Glomerular visceral epithelial cell (primary cell): ENCODE data around the gene UNC5C.
A peak's percentile ranks its signal among the peaks of the same experiment; 100 is the strongest.

ENCODE experiments used
- DNase-seq: peaks from one replicate; pipeline ENCODE4 v3.0.0-alpha.2; 2016; ENCODE audit errors: extremely low spot score

Gene UNC5C

DNA sequence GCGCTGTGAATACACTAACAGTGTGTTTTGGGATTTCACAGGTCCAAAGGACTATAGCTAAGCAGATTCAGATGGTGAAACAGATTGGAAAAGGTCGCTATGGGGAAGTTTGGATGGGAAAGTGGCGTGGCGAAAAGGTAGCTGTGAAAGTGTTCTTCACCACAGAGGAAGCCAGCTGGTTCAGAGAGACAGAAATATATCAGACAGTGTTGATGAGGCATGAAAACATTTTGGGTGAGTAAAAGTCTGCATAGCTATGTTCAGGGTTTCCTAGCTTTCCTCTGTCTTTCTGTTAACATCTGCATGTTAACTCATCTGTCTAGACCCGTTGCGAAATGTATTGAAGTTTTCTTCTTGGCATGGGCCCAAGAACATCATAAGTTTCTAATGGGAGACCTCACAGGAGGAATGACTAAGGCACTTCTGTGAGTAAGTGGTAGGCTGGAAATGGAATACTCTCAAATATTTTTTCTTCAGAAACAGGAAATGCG is 418.9 kb downstream of the UNC5C start:
- peak; percentile 98 for DNase-seq

DNA sequence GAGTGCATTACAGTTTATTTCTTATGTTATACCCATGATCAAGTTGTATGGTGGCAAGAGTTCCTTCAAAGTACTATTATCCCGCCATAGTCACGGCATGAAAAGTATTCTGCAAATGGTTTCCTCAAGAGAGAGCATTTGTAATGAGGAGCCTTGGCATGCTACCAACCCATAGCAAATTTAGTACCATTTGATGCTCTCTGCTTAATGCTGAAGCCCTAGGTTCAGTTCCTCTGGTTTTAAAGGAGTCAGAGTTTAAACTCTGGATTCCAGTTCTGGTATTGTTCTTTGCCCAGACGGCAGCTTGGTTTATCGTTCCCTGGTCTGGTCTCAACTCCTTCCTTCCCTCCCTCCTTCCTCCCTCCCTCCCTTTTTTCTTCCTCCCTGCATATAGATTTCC is 419.7 kb downstream of the UNC5C start:
- DNase-seq: no peak

DNA sequence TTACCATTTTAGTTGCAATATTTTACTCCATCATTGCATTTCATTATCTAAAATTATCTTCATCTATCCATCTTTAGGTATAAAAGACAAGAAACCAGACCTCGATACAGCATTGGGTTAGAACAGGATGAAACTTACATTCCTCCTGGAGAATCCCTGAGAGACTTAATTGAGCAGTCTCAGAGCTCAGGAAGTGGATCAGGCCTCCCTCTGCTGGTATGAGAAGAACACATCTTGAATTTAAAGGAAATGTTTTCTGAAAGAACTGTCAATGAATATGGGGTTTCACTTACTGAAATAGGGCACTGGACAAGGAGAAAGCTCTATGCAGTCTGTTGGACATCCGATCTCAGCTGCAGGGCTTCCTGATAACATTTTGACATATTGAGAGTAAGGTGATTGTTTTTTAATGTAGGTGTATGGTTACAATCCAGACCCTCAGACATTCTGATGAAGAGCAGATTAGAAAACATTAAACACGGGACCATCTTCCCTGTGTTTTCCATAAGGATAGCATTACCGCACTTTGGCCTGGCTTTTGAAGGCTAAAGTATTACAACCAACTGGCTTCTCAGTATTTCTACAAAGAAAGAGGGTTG is 423.8 kb downstream of the UNC5C start:
- DNase-seq: peak; percentile 72

DNA sequence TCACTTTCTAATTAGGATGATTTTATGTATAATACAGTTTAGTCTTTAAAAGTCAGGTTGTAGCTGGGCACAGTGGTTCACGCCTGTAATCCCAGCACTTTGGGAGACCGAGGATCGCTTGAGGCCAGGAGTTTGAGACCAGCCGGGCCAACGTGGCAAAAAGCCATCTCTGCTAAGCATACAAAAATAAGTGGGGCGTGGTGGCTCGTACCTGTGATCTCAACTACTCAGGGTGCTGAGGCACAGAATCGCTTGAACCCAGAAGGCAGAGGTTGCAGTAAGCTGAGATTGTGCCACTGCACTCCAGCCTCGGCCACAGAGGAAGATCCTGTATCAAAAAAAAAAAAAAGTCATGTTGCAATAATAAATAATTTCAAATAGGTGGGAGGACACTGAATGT is 426.8 kb downstream of the UNC5C start:
- DNase-seq: no peak

DNA sequence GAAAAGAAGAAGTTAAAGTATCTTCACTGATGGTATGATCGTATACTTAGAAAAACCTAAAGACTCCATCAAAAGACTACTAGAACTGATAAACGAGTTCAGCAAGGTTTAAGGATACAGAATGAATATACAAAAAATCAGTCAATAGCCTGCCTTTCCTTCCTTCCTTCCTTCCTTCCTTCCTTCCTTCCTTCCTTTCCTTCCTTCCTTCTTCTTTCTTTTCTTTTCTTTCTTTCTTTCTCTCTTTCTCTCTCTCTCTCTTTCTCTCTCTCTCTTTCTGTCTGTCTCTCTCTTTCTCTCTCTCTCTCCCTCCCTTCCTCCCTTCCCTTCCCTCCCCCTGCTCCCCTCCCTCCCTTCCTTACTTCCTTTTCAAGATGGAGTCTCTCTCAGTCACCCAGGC is 428.3 kb downstream of the UNC5C start:
- no peak for DNase-seq

DNA sequence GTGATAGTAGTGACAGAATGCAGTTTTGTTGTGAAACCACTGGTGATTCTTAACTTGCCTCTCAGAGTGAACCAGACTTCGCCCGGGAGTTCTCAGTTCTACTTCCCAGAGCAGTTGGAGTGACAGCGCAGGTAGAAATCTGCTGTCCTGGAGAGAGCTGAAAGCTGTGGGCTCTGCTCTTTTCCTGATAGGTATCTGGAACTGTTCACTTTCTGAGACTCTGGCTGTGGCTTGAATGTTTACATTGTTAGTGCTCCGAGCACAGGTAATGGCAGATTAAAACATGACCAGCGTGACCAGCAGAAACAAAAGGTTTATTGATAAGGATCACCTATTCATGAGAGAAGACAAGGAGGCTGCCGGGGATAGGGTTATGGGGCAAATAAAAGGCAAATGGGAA is 430.3 kb downstream of the UNC5C start:
- DNase-seq: no peak

DNA sequence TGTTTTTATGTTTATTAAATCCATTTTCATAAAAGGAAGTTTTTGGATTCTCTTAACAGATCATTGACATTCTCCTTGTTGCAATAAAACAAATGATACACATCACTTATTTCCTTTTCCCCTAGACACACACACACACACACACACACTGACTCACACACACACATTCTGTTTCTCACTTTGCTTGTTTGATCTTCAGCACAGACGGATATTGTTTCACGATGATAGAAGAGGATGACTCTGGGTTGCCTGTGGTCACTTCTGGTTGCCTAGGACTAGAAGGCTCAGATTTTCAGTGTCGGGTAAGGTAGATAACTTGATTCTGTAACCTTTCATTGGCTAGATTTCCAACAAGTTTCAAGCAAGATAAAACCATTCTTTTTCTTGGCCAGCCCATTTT is 434.3 kb downstream of the UNC5C start:
- DNase-seq: no peak
